ENCODE measurements around the gene RPP30.

The RPP30 gene

GRCh38 chr10:90916392-90917237 is 44.8 kb downstream of the RPP30 start:
- TF ChIP-seq POLR2A (IDR thresholded peaks at IDR 0.05; ENCODE audit: low read length) (no peak), GATA1 (IDR thresholded peaks at IDR 0.05; ENCODE audit: low read depth, low read length) (no peak)
- DNase-seq: no peak

GRCh38 chr10:90917238-90917967 is 45.6 kb downstream of the RPP30 start:
- TF ChIP-seq GATA1 (IDR thresholded peaks at IDR 0.05; ENCODE audit: low read depth, low read length): no peak
- no peak for DNase-seq

GRCh38 chr10:90917968-90918318 is 46.2 kb downstream of the RPP30 start:
- no peak for TF ChIP-seq POLR2A (IDR thresholded peaks at IDR 0.05; ENCODE audit: low read length)
- TF ChIP-seq GATA1 (IDR thresholded peaks at IDR 0.05; ENCODE audit: low read depth, low read length): no peak

GRCh38 chr10:90919683-90920574 is 48.2 kb downstream of the RPP30 start:
- no peak for DNase-seq
- TF ChIP-seq POLR2A (IDR thresholded peaks at IDR 0.05; ENCODE audit: low read length) (no peak), GATA1 (IDR thresholded peaks at IDR 0.05; ENCODE audit: low read depth, low read length) (no peak)

More at GRCh38 chr10:90917968-90918318, 46.2 kb downstream of the RPP30 start:
- no peak for DNase-seq

DNA sequence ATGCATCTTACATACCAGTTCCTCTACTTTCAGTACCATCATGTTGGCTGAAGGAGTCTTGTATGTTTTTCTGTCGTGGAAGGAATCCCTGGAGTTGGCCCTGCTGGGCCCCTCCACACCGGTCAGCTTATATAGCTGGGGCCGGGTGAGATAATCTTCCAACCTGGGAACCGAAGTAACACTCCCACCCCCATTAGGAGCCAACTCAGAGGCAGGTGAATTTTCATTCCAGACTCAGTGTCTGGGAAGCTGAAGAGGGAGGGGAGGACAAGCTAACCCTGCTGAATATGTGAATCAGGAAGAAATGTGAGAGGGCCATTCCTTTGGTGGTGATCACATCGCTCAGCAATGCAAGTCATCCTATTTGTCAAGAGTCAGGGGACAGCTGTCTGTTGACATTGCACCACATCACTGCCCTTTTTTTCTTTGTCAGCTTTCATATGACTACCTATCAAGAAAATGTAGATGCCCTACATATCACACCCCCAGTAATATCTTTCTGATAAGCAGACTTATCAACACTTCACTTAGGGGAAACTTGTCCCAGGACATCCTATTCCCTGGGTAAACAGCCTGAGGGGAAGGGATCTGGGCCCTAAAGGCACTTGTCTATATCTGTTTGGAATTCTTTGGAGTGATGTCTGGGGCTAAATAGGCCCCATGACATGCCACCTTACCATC is 49.4 kb downstream of the RPP30 start, which contains the start of gene ANKRD1:
Gene ANKRD1 (minus strand): TSS at position 102 of the 681 bp plus-strand sequence. CDS start 60 bp downstream, at position 42.
- TF ChIP-seq GATA1 (IDR thresholded peaks at IDR 0.05; ENCODE audit: low read depth, low read length): no peak
- TF ChIP-seq POLR2A (IDR thresholded peaks at IDR 0.05; ENCODE audit: low read length): no peak
- DNase-seq: peak in 1 of 2 experiments; percentile 9

DNA sequence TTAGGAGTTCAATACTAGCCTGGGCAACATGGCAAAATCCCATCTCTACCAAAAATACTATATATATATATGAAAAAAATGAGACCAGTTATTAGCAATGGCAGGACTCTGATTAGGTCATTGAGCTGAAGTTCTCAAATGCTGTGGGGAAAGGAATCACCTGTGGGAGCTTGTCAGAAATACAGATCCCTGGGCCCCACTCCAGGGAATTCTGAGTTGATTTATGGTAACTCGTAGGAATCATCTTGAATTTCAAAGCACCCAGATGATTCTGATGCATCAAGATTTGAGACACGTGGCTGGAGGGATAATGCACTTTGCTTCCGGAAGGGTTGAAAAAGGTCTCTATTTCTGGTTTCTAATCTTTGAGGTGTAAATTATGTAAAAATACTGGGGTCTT is 50.1 kb downstream of the RPP30 start:
- TF ChIP-seq POLR2A (IDR thresholded peaks at IDR 0.05; ENCODE audit: low read length): no peak
- TF ChIP-seq GATA1 (IDR thresholded peaks at IDR 0.05; ENCODE audit: low read depth, low read length): no peak

GRCh38 chr10:90923111-90923731 is 51.4 kb downstream of the RPP30 start:
- no peak for DNase-seq
- TF ChIP-seq POLR2A (IDR thresholded peaks at IDR 0.05; ENCODE audit: low read length) (no peak), GATA1 (IDR thresholded peaks at IDR 0.05; ENCODE audit: low read depth, low read length) (no peak)

More for the DNA sequence above, 50.1 kb downstream of the RPP30 start:
- no peak for DNase-seq

DNA sequence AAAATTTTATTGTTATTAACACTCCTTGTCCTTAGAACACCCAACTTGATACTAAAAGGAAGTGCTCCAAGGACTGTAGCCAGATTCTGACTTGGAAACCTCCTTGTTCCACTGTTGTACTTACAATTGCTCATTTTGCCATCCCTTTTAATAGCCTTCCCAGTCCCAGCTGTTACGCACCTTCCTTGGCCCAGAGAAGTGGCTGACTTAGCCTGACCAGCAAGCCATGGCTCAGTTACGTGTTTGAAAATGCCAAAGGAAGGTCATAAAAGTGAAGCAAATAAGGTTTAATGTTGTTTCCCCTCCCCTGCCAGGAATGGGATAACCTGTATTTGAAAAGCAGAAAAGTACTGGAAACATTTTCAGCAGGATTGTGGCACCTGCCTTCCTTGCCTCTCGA is 52.8 kb downstream of the RPP30 start:
- no peak for TF ChIP-seq POLR2A (IDR thresholded peaks at IDR 0.05; ENCODE audit: low read length)
- no peak for DNase-seq

- TF ChIP-seq POLR2A (IDR thresholded peaks at IDR 0.05; ENCODE audit: low read length) (no peak), GATA1 (IDR thresholded peaks at IDR 0.05; ENCODE audit: low read depth, low read length) (no peak)
- DNase-seq: no peak
These were observed 53.6 kb downstream of the RPP30 start for GRCh38 chr10:90925079-90926029.

- no peak for DNase-seq
- TF ChIP-seq GATA1 (IDR thresholded peaks at IDR 0.05; ENCODE audit: low read depth, low read length): no peak
- no peak for TF ChIP-seq POLR2A (IDR thresholded peaks at IDR 0.05; ENCODE audit: low read length)
These were observed 55.5 kb downstream of the RPP30 start for GRCh38 chr10:90927293-90927692.

GRCh38 chr10:90929179-90929578 is 57.4 kb downstream of the RPP30 start:
- DNase-seq: no peak
- TF ChIP-seq GATA1 (IDR thresholded peaks at IDR 0.05; ENCODE audit: low read depth, low read length) (no peak), POLR2A (IDR thresholded peaks at IDR 0.05; ENCODE audit: low read length) (no peak)
